ENCODE measurements around the gene TIAM2.

Gene TIAM2

DNA sequence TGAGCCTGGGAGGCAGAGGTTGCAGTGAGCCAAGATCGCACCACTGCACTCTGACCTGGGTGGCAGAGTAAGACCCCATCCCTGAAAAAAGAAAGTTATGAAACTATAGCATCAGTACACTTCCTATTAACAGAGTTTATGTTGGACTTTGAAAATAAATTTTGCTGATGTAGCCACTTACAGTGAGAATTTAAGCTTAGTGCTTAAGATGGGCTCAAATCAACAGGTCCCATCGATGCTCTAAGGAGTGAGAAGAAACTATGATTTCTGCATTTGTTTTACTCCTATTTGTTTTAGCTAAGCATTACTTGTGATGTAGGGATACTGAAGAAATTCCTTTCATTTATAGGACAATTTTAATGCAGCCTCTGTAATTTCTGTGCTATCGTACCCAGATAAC lies 175.4 kb downstream of the TIAM2 start:
- ATAC-seq (ENCODE audit: low read depth): no peak
- H3K27me3 ChIP-seq (ENCODE audit: insufficient read depth, poor library complexity, severe bottlenecking): no peaks in the 10 kb centered on the region
- H3K4me3 ChIP-seq (ENCODE audit: severe bottlenecking): no peak overlapping the region
- H3K9me3 ChIP-seq (ENCODE audit: severe bottlenecking): peaks cover 2% of the 10 kb centered on the region
- TF ChIP-seq, protein P1, sequence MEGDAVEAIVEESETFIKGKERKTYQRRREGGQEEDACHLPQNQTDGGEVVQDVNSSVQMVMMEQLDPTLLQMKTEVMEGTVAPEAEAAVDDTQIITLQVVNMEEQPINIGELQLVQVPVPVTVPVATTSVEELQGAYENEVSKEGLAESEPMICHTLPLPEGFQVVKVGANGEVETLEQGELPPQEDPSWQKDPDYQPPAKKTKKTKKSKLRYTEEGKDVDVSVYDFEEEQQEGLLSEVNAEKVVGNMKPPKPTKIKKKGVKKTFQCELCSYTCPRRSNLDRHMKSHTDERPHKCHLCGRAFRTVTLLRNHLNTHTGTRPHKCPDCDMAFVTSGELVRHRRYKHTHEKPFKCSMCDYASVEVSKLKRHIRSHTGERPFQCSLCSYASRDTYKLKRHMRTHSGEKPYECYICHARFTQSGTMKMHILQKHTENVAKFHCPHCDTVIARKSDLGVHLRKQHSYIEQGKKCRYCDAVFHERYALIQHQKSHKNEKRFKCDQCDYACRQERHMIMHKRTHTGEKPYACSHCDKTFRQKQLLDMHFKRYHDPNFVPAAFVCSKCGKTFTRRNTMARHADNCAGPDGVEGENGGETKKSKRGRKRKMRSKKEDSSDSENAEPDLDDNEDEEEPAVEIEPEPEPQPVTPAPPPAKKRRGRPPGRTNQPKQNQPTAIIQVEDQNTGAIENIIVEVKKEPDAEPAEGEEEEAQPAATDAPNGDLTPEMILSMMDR (IDR thresholded peaks at IDR 0.05; ENCODE audit: poor library complexity, severe bottlenecking): no peak
- DNase-seq (ENCODE audit: low spot score): no peak
- no peaks in the 10 kb centered on the region for H3K36me3 ChIP-seq (ENCODE audit: low read depth)
- no peak overlapping the region for H3K27ac ChIP-seq (ENCODE audit: poor library complexity, severe bottlenecking)
- H3K4me1 ChIP-seq (ENCODE audit: insufficient read depth, poor library complexity, severe bottlenecking): peaks cover 8% of the 10 kb centered on the region

DNA sequence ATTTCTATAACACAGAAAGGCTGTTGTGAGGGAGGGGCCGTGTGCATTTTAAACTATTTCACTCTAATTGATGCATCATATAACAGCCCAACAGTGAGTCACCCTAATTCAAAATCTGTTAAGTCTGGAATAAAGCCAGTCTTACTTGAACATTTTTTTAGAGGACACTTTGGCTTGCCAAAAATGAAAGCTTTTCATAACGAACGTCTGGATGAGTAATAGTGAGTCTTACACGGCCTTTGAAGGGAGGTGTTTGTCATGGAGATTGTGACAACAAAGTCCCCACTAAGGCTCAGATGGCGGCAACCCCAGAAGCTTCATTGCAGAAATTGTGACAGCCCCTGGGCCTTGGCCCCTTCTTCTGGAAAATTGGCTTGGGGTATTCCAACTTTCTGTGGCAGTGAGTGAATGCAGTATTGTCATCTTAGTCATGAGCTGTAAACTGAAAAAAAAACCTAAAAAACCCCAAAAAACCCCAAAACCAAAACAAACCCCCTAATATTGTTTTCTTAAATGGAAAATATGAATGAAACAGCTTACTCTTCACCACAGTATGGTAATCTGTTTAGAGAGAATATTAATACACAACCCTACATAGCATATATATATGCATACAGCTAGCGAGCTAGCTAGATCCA lies 176.1 kb downstream of the TIAM2 start:
- no peak overlapping the region for H3K4me3 ChIP-seq (ENCODE audit: severe bottlenecking)
- DNase-seq (ENCODE audit: low spot score): no peak
- peak; percentile 80 for ATAC-seq (ENCODE audit: low read depth)
- H3K27ac ChIP-seq (ENCODE audit: poor library complexity, severe bottlenecking): no peak overlapping the region
- H3K36me3 ChIP-seq (ENCODE audit: low read depth): no peaks in the 10 kb centered on the region
- peaks cover 8% of the 10 kb centered on the region for H3K4me1 ChIP-seq (ENCODE audit: insufficient read depth, poor library complexity, severe bottlenecking)
- TF ChIP-seq, protein P1 (IDR thresholded peaks at IDR 0.05; ENCODE audit: poor library complexity, severe bottlenecking): no peak
- H3K9me3 ChIP-seq (ENCODE audit: severe bottlenecking): peaks cover 2% of the 10 kb centered on the region
- no peaks in the 10 kb centered on the region for H3K27me3 ChIP-seq (ENCODE audit: insufficient read depth, poor library complexity, severe bottlenecking)

DNA sequence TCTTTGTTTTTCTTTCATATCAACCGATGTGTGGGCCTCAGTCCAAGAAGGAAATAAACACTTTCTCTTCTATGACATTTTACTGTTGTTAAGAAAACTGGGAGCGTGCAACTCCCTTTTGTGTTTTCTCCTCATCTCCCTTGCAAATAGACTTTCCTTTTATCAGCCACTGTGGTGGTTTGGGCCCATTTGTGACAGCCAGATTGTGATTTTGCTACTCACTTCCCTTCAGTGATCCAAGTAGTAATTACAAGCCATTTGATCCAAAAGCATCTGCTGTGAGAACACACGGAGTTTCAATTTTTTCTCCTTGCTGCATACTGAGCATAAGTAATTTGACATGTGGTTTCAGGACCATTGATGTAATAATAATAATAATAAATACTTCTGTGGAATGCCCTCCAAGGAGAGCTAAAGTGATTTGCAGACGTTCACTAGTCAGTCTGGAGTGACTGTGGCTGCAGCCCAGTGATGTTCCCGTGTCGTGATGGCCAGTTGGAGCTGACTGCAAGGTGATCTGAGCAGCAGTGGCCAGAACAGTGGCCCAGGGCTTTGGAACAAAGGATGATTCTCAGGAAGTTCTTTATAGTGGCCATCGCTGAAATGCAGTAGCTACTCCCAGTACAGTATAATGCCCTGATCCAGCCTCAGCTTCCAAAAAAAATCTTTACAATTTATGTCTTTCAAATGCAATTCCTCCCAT lies 176.8 kb downstream of the TIAM2 start:
- Histone ChIP-seq H3K4me1 (ENCODE audit: insufficient read depth, poor library complexity, severe bottlenecking) (peaks cover 8% of the 10 kb centered on the region), H3K4me3 (ENCODE audit: severe bottlenecking) (no peak overlapping the region), H3K27ac (ENCODE audit: poor library complexity, severe bottlenecking) (no peak overlapping the region), H3K36me3 (ENCODE audit: low read depth) (no peaks in the 10 kb centered on the region), H3K9me3 (ENCODE audit: severe bottlenecking) (peaks cover 2% of the 10 kb centered on the region), H3K27me3 (ENCODE audit: insufficient read depth, poor library complexity, severe bottlenecking) (no peaks in the 10 kb centered on the region)
- no peak for DNase-seq (ENCODE audit: low spot score)
- ATAC-seq (ENCODE audit: low read depth): no peak
- TF ChIP-seq, protein P1 (IDR thresholded peaks at IDR 0.05; ENCODE audit: poor library complexity, severe bottlenecking): no peak

DNA sequence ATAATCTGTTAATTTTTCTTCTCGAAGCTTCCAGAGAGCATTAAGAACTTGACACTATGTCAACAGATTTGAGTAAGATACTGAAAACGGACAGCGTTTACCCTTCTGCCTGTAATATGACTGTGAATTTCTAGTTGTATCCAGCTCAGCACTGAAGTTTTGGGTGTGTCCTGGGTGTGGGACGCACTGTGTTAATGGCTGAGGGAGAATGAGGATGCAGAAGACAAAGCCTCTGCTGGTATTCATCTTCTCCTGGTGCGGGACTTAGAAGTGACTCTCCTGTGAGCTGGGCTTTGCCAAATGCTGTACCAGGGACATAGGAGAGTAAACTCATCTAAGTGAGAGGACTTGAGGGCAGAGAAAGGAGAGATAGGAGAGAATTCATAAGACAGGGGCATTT lies 178.4 kb downstream of the TIAM2 start:
- no peak overlapping the region for H3K4me3 ChIP-seq (ENCODE audit: severe bottlenecking)
- TF ChIP-seq, protein P1 (IDR thresholded peaks at IDR 0.05; ENCODE audit: poor library complexity, severe bottlenecking): no peak
- peaks cover 2% of the 10 kb centered on the region for H3K9me3 ChIP-seq (ENCODE audit: severe bottlenecking)
- H3K36me3 ChIP-seq (ENCODE audit: low read depth): no peaks in the 10 kb centered on the region
- H3K27ac ChIP-seq (ENCODE audit: poor library complexity, severe bottlenecking): no peak overlapping the region
- H3K27me3 ChIP-seq (ENCODE audit: insufficient read depth, poor library complexity, severe bottlenecking): no peaks in the 10 kb centered on the region
- no peak for ATAC-seq (ENCODE audit: low read depth)
- DNase-seq (ENCODE audit: low spot score): no peak
- peaks cover 8% of the 10 kb centered on the region for H3K4me1 ChIP-seq (ENCODE audit: insufficient read depth, poor library complexity, severe bottlenecking)
